HG03520 (cell line): Measurements from ENCODE around the gene ADGRE1.

Experiments used
- ATAC-seq: cut with Tn5 transposase; IDR thresholded peaks from one replicate; pipeline ENCODE4 v1.9.1; 2021; ENCODE audit warnings: mild to moderate bottlenecking, moderate library complexity; ENCODE audit not compliant: unreplicated experiment

ADGRE1 gene

DNA sequence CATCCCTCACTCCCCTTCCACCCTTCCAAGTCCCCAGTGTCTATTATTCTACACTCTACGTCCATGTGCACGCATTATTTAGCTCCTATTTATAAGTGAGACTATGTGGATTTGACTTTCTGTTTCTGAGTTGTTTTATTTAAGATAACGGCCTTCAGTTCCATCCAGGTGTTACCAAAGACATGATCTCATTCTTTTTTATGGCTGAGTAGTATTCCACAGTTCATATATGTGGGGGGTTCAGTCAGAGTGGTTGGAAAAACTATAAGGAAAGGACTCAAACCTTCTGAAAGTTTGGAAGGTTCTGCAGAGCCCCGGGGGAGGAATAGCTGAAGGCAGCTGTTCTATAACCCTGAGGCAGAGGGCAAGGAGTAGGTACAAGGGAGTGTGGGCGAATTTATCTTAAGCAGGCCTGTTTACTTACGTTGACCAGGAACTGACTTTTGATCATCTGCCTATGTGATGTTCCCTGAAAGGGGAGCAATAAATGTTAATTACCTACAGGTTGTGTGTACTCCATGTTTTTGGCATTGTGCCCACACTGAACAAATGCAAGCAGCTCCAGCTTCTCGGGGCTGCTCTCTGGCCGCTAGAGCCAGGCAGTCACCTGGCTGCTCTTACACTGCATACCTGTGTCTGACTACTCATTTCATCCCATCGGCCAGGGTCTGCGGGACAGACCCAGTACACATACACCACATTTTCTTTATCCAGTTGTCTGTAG, 13.5 kb upstream of the ADGRE1 start:
- no peak for ATAC-seq

DNA sequence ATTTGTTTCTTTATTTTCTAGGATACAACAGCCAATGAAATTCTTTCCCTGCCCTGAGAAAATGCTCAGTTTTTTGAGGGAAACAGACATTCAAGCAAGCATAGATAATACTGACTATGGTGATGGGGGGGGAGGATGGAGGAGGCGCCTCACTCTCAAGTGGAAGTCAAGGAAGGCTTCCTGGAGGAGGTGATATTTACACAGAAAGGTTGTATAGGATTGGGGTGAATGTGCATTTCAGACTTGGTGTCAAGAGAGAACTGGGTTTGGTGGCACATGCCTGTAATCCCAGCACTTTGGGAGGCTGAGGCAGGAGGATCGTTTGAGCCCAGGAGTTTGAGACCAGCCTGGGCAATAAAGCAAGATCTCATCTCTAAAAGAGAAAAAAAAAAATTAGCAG, 12.2 kb upstream of the ADGRE1 start:
- ATAC-seq = no peak

DNA sequence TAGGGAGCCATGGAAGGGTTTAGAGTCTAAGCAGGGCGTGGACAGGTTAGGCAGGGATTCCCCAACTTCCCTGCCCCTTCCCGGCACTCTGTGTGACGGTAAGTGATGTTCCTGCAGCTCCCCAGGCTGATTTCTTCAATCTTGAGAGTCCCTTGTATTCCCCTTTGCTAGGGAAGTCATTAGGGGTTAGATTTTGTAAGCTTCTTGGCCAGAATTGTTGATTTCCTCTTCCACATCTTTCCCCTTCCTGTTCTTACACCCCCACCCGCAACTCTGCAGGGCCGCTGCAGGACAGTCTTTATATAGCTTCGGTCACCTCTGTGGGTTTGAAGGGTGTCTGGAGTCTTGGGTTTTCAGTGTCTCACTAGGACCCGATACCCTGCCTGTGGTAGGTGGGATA, 10.6 kb upstream of the ADGRE1 start:
- ATAC-seq = no peak

DNA sequence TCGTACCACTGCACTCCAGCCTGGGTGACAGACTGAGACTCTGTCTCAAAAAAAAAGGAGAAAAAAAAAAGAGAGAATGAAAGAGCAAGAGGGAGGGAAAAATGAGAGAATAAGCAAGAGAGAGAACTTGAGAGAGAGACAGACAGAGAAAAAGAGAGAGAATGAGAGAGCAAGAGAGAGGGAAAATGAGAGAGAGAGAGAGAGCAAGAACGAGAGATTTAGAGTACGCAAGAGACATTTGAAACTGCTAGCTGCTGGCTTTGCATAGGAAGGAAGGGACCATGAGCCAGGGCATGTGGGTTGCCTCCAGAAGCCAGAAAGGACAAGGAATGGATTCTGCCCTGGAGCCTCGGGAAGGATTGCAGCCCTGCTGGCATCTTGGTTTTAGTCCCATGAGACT, 9.6 kb upstream of the ADGRE1 start:
- ATAC-seq = no peak

DNA sequence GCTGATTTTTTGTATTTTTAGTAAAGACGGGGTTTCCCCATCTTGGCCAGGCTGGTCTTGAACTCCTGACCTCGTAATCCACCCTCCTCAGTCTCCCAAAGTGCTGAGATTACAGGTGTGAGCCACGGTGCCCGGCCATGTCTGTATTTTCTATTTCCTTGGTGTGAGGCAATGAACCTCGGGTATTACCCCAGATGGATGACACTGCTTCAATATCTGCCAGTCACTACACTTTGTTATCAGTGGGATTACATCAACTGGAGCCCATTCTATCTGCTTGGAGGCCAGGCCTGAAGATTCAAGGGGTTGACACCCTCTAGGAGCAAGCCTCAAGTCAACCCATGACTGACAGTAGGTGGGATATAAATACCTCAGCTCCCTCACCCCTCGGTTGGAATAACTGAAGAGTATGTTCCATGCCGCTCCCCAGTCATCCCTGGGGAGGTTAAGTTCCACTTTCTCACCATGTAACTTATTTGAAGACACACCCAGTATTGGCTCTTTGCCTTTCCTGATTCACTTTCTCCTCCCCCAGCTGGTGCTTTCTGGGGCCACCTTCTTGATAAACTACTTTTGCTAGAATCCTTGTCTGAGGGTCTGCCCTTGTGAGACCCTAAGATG, 992 bp upstream of the ADGRE1 start:
- ATAC-seq = no peak

DNA sequence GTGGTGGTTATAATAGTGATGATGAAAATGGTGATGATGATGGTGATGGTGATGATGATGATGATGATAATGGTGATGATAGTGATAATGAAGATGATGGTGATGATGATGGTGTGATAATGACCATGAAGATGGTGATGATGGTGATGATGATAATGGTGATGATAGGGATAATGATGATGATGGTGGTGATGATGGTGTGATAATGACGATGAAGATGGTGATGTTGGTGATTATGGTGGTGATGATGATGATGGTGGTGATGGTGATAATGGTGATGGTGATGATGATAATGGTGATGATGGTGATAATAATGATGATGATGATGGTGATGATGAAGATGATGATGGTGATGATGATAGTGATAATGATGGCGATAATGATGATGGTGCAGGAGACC, 1.6 kb downstream of the ADGRE1 start:
- ATAC-seq = no peak

DNA sequence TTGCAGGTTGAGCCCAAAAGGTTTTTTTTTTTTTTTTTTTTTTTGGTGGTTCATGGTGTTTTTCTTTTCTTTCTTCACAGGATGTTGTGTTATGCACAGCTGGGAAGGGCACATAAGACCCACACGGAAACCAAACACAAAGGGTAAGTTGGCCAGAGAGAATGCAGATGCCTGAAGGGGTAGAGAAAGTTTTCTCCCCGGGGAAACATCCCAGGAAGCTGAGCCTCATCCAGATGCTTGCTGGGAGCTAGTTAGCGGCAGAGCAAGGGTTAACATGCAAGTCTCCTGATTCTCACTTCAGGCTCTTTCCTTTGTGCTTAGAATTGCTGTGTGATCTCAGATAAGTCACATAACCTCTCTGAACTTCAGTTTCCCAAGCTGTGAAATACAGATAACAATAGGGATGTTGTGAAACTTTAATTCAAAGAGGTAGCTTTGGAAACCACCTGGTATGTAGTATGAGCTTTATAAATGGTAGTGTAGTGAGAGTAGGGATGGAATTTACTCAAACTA, 3.1 kb downstream of the ADGRE1 start:
- ATAC-seq = no peak

DNA sequence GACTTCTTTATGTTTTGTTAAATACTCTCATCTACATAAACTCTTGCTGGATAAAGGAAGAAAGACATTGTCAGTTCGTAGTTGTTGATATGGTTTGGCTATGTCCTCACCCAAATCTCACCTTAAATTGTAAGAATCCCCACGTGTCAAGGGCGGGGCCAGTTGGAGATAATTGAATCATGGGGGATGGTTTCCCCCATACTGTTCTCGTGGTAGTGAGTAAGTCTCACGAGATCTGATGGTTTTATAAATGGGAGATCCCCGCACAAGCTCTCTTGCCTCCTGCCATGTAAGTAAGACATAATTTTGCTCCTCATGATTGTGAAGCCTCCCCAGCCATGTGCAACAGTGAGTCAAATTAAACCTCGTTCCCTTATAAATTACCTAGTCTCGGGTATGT, 3.6 kb downstream of the ADGRE1 start:
- no peak for ATAC-seq

DNA sequence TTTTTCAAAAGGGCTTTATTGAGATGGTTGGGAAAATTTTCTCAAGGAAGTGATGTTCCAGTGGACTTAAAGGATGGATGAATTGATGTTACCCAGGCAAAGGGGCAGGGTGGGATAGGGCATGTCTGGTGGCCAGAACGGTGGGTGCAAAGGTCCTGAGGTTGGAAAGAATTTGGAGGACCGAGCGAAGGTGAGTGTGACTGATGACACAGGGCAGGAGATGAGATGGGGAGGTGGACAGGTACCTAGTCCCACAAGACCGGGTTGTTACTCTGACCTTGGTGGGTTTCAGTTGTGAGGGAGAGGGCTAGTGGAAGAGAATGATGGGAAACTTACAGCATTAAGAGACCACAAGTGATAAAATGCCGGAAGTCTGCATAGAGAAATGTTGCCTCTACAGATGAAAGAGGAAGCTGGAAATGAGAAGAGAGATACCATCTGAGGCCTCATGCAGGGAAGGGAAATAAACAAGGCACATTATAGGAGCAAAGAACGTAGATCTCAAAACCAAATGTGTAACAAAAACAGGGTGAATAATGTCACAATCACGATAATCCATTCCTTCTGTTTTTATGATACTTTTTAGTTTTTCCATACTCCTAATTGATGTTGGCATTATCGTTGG, 4.5 kb downstream of the ADGRE1 start:
- ATAC-seq = no peak

DNA sequence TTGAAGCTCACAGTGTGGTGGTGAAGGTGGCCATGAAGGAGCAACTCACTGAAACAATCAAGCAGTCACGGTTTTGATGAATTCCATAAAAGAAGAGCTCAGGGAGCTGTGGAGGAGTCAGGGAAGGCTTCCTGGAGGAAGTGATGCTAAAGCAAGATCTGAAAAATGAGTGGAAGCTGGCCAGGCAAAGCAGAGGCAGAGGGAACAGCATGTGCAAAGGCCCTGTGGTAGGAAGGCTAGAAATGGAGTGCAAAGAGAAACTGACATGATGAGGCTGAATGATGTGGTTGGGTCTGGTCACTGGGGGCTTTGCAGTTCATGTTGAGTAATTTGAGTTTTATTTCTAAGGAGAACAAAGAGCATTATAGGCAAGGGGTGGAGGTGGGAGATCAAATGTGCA, 6.9 kb downstream of the ADGRE1 start:
- ATAC-seq = no peak

DNA sequence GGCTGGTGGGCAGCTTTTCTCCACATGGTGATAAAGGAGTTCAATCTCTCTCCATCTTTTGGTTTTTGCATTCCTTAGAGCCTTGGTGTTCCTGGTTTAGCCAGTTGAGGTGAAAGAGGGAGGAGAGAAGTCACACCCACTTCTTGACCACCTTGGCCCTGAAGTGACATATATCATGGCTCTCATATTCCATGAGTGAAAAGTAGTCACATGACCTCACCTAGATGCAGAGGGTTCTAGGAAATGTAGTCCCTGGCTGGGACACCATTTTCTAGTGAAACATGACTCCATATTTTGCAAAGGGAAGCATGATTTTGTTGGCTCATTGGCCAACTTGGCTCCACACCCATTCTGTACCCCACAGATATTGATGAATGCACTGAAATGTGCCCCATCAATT, 16.1 kb downstream of the ADGRE1 start:
- ATAC-seq = no peak

DNA sequence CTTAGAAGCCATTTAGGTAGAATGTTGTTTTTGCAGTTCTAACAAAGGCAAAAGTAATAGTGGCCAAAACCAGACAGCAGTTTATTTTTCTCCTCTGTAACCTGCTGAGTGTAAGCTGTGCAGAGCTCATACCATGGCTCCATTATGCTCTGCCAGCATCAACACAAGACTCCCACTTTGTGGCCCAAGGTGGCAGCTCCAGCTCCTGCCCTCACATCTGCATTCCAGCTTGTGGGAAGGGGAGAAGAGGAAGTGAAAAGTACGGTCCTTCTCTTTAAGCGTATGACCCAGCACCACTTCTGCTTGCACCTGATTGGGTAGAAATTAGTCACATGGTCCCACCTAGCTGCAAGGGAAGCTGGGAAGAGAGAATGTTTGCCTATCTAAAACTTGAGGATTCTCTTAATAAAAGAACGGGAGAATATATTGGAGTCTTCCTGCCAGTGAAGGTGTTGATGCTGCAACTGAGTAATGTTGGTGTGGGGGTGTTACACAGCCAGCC, 19.2 kb downstream of the ADGRE1 start:
- ATAC-seq = no peak

DNA sequence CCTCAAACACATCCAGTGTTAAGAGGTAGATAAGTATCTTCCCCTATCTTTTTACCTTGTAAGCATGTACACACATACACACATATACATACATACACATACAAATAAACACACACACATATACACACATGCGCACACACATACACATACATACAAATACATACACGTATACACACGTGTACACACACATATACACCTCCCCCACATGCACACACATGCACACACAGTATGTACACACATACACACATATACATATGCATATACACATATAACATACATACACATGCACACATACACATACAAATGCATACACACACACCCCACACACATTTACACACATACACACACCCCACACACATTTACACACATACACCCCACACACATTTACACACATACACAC, 24.1 kb downstream of the ADGRE1 start:
- ATAC-seq = no peak

DNA sequence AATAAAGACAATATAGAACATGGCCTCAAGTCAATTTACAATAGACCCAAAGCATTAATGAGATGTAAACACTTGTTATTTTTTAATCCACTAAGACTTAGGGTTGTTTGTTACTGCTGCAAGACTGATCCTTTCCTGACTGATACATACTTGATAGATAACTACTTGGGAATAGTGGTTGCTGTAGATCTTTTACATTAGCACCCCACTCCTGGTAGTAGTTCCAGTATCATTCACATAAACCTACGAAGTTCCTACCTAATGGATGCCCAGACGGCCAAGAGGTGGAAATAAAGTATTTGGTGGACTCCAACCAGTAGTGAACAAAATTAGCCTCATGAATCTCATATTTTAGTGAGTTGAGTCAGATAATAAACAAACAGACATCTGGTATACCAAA, 26.9 kb downstream of the ADGRE1 start:
- ATAC-seq = no peak

DNA sequence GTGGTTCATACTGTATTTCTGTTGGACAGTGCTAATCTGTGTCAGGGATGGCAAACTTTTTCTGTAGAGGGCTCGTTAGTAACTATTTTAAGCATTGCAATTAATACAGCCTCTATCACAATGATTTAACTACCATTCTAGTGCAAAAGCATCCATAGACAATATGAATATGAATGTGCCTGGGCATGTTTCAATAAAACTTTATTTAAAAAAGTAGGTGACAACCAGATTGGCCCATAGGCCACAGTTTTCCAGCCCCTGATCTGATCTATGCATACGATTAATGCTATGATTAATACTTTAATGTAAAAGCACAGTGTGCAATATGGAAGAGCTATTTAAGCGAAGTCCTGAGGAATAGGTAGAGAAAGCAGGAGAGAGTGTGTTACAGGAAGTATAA, 29.6 kb downstream of the ADGRE1 start:
- ATAC-seq = no peak

DNA sequence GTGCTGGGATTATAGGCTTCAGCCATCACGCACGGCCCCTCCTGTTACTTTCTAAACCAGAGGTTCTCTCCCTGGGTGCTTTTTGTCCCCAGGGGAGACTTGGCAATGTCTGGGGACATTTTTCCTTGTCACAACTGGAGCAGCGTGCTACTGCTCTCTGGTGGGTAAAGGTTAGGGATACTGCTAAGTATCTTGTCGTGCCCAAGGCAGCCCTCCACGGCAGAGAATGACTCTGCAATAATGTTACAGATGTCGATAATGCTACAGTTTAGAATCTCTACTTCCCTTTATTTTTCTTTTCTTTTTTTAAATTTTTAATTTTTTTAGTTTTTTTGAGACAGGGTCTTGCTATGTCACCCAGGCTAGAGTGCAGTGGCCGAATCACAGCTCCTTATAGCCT, 38.0 kb downstream of the ADGRE1 start:
- ATAC-seq = no peak

DNA sequence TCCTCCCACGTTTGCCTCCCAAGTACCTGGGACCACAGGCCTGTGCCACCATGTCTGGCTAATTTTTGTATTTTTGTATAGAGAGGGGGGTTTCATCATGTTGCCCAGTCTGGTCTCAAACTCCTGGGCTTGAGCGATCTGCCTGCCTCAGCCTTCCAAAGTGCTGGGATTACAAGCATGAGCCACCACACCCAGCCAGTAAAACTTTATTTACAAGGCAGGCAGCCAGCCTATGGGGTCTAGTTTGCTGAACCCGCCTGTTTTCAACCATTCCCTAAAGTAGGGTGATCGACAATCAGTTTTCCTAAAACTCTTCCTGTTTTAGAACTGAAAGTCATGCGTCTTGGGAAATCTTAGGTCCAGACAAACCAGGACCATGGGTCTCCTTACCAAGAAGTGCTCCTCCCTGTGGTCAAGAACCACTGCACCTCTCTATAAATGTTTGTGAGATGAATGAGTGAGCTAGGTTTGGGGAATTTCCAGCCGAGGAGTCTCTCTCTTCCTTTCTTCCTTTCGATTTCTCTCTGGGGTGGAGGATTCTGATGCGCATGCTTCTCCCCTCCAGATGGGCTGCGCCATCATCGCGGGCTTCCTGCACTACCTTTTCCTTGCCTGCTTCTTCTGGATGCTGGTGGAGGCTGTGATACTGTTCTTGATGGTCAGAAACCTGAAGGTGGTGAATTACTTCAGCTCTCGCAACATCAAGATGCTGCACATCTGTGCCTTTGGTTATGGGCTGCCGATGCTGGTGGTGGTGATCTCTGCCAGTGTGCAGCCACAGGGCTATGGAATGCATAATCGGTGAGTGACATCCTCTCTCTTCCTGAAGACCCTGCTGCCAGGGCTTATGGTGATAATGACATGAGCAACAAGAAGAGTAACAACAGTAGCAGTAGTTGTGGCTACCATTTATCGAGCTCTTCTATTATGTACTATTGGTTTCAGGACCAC, 38.7 kb downstream of the ADGRE1 start:
- ATAC-seq = no peak

DNA sequence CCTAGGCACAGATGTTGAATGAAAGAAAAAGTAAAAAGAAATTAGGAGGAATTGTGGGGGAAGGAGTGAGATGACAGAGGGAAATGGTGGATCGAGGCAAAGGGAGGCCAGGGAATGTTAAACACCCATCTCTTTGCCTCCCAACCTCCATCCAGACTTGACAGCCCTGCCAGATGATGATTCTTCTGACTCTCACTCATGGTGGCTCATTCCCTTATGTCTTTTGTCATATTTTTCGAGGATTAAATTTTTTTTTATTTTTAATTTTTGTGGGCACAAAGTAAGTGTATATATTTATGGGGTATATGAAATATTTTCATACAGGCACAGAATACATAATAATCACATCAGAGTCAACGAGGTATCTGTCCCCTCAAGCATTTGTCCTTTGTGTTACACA, 42.8 kb downstream of the ADGRE1 start:
- no peak for ATAC-seq

DNA sequence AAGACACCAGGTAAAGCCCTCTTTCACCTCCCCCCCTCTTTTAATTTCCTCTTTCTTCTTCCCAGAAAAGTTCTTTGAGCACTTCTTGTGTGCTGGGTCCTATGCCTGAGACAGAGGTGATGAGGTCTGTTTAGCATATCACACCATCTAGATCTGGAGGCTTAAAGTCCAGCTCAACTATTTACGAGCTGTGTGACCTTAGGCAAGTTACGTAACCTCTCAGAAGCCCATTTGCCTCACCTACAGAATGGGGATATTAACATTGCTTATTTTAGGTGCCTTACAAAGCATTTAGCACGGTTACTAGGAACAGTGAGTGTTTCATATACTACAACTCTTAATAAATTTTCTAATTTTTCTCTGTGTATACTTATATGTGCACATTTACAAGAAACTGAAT, 47.7 kb downstream of the ADGRE1 start:
- no peak for ATAC-seq

DNA sequence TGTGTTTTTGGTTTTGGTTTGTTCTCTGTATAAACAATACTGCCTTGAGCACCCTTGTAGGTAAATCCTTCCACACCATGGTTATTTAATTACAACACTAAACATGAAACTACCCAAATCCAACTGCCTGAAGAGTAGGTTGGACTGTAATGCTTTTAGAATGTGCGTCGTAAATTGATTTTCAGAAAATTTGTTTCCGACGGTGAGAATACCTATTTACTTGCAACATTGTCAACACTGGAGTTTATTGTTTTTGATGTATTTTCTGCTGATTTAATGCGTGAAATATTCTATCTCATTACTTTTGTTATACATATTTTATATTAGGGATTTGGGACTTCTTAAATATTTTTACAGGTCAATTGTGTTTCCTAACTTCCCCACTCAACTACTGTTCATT, 48.2 kb downstream of the ADGRE1 start:
- ATAC-seq = no peak

DNA sequence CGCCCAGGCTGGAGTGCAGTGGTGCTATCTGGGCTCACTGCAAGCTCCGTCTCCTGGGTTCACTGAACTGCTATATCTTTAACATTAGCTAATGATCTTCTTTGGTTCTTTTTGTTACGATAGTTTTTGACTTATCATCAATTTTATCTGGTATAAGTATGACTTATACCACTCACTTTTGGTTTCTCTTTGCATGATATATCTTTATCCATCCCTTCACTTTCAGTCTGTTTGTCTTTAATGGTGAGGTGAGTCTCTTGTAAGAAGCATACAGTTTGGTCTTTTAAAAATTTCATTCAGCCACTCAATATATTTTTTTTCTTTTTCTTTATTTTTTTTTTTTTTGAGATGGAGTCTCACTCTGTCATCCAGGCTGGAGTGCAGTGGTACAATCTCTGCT, 58.4 kb downstream of the ADGRE1 start:
- no peak for ATAC-seq
